GM10847 (cell line): ENCODE data around the gene SOX13.

Experiments used
- POLR2A ChIP-seq: IDR thresholded peaks from 2 replicates; pipeline ENCODE4 v1.6.1; 2011; ENCODE audit not compliant: insufficient read length; ENCODE audit errors: extremely low read depth

The SOX13 gene

GRCh38 chr1:204072931-204073836 lies at the start of gene SOX13:
Gene SOX13 (plus strand): TSS chr1:204073115. CDS start chr1:204112916, 39,801 bp downstream.
- TF ChIP-seq POLR2A: no peak

GRCh38 chr1:204025917-204026707 lies 46.8 kb upstream of the SOX13 start:
- no peak for TF ChIP-seq POLR2A

GRCh38 chr1:204027446-204027845 lies 45.5 kb upstream of the SOX13 start:
- TF ChIP-seq POLR2A: no peak

DNA sequence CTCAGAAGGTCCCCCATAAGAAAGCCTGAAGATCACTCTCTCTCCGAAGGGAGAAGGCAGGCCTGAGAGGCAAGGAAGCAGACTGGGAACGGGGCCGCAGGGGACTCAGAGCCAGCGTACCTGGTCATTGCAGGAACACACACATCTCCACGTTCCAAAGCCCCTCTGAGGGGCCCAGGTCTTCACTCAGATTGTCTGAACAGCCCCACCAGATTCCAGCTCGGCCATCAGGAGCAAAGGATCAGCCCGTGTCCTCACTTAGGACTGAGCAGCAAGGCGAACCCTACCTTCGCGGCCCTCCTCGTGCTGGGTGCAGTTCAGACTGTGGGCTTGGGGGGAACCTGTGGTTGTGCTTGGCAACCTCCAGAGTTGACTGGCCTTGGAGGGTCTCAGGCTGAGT lies 43.9 kb upstream of the SOX13 start:
- TF ChIP-seq POLR2A: no peak

DNA sequence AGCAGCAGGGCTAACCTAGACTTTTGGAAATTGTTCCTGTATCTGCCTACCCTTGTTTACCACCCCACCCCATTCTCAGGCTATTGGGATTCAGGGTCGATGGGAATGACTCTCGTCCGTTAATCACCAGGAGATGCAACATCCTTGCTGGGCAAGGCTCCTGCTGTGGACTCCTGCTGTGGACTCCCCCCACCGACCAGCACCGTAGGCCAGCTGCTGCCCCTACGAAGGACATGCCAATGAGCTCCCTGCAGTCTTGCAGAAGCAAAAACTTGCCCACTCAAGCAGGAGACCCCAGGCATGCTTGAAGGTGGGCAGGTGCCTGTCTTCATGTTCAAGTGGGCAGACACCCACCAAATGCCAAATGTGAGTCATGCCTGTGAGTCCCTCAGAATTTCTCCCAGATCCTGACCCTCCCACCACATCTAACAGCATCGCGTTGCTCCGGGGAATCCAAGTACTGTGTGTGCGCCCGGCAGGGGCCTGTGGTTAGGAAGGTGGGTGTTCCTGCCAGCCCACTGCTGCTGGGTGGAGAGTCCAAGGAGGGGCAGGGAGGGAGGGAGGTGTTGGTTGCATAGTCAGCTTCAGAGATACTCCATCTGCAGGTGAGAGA lies 41.7 kb upstream of the SOX13 start:
- no peak for TF ChIP-seq POLR2A

GRCh38 chr1:204032642-204033235 lies 40.2 kb upstream of the SOX13 start:
- TF ChIP-seq POLR2A: no peak

GRCh38 chr1:204033306-204033705 lies 39.6 kb upstream of the SOX13 start:
- no peak for TF ChIP-seq POLR2A

GRCh38 chr1:204036882-204037655 lies 35.8 kb upstream of the SOX13 start:
- TF ChIP-seq POLR2A: no peak

- no peak for TF ChIP-seq POLR2A
Measured at GRCh38 chr1:204041232-204041767, 31.6 kb upstream of the SOX13 start.

DNA sequence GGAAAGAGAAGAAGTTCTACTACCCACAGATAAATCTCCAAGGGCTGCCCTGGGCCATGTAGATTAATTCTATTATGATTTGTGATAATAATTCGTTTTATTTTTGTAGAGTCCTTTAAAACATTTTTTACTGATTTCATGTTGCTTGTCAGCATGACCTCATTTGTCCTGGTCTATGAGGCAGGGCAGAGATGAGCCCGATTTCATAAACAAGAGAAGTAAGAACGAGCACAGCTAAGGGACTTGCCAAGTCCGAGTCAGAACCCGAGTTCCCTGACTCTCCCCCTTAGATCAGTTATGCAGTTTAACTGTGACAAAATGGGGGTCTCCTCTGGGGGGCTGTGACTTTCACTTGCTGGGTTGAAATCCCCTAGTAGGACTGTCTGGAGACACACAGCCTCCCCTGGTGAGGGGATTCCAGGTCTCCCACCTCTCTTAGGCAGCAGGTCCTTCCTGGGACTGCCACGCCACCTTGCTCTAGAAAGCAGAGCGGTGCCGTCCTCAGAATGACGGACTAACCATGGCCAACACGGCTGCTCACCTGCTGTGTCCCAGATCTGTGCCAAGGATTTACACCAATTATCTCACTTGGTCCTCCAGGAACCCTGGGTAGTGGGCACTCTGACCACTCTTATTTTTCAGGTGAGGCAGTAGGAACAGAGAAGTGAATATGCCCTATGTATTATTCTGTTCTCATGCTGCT lies 31.0 kb upstream of the SOX13 start:
- TF ChIP-seq POLR2A: no peak

GRCh38 chr1:204042516-204042915 lies 30.4 kb upstream of the SOX13 start:
- no peak for TF ChIP-seq POLR2A

DNA sequence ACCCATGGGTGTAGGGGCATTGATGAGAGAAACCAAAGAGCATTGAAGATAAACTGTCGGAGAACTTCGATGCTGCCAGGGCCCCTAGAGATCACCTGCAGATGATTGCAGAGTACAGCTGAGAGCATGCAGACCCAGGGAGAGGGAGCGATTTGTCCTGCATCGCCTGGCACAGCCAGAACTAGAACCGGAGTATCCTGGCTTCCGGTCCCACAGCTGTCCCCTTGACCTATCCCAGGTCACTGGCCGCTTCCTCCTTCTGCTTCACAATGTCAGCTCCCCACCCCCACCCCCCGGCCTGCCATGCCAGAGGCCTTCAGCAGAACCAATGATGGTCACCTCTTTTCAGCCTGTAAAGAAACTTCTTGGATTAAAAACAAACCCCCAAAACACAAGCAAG lies 29.2 kb upstream of the SOX13 start:
- TF ChIP-seq POLR2A: no peak

GRCh38 chr1:204044448-204044847 lies 28.5 kb upstream of the SOX13 start:
- TF ChIP-seq POLR2A: no peak

DNA sequence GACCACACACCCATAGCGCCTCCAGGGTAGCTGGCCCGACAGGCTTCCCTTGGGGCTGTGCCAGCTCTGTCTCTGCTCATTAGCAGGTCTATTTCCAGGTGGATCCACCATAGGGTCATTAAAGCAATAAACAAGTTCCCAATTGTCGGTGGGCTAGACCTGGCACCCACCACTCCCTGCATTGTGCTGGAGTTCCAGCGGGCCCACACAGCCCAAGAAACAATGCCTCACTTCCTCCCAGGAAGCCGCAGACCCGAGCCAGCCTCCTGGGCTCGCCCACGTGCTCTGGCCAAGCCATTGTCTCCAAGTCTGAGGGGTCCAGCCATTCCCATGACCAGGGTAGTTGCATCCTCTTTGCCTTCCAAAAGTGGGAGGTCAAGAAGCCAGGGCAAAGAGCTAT lies 27.5 kb upstream of the SOX13 start:
- TF ChIP-seq POLR2A: no peak

GRCh38 chr1:204046346-204046745 lies 26.6 kb upstream of the SOX13 start:
- no peak for TF ChIP-seq POLR2A
